ENCODE data around the gene IL1RL2. TPM values are rescaled to one million over a fixed set of nuclear protein-coding genes. Genes with fewer than 3 reads are reported as not detected.

Gene IL1RL2
- total and polyA plus RNA-seq, 2 of the 8 experiments (the other 6 are each of a cell fraction or from before 2014, with no cell fraction given): not detected

DNA sequence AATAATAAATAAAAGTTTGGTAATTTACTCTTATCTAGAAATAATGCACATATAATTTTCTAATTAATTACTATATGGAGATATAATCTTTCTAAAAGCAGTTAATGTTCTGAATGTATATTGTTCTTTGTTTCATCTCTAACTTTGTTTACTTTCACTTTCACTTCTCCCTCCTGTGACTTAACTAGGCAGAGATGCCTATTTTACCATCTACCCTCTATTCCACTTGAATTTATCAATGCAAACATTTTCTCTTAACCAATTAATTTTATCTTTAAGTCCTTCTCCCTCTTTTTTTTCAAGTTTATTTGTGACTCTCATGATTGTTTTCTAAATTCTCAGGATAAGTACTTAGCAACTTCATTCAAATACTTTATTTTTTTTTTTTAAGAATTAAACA, 69.5 kb downstream of the IL1RL2 start (continued):
- TF ChIP-seq EZH2 (IDR thresholded peaks at IDR 0.05; ENCODE audit: low read depth, low read length, severe bottlenecking) (no peak), CHD2 (IDR thresholded peaks at IDR 0.05; ENCODE audit: low read length) (no peak), CBX5 (IDR thresholded peaks at IDR 0.05; ENCODE audit: low read depth, low read length) (no peak), ZNF274 (IDR thresholded peaks at IDR 0.05; ENCODE audit: borderline replicate concordance, extremely low read depth, low read length) (no peak), SIRT6 (IDR thresholded peaks at IDR 0.05; ENCODE audit: low read length) (no peak)
